NCI-H526 treated with DMSO at 0.1 percent for 48 hours (cell line): ENCODE measurements around the gene COL18A1.

Experiments used
- DNase-seq: peaks from one replicate; lab custom pipeline; 2025; lab: John Stamatoyannopoulos, UW

COL18A1 gene

GRCh38 chr21:45547545-45547900, 142.6 kb downstream of the COL18A1 start:
- DNase-seq: no peak

GRCh38 chr21:45548711-45549491, 143.9 kb downstream of the COL18A1 start:
- DNase-seq: no peak

DNA sequence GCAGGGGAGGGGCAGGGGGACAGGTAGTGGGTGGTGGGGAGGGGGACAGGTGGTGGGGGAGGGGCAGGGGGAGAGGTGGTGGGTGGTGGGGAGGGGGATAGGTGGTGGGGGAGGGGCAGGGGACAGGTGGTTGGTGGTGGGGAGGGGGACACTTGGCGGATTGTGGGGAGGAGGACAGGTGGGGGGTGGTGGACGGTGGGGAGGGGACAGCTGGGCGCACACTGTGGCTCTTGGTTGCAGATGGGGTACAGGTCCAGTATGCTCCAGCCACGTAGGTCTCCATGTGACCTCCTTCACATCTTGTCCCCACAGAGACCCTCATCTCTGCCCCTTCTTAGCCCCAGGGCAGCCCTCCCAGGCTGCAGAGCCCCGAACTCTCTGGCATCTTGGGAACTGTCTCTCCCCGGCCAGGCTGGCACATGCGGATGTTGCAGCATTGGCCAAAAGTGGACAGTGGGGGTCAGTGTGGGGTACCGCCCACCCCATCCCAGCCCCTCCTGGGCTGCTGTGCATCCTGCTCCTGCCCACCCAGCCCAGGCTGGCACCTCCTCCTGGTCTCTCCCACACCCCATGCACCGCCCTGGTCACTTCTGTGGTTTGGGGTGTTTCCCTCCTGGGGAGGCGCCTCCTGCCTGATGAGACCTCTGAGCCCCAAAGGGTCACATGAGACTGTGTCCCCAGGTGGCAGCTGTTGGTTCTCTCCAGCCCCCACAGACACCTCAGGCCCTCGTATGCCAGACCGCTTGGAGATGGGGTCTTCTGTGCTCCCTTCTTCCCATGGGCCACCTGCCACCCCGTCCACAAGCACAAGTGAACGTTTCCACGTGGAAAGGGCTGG, 144.9 kb downstream of the COL18A1 start:
- no peak for DNase-seq

DNA sequence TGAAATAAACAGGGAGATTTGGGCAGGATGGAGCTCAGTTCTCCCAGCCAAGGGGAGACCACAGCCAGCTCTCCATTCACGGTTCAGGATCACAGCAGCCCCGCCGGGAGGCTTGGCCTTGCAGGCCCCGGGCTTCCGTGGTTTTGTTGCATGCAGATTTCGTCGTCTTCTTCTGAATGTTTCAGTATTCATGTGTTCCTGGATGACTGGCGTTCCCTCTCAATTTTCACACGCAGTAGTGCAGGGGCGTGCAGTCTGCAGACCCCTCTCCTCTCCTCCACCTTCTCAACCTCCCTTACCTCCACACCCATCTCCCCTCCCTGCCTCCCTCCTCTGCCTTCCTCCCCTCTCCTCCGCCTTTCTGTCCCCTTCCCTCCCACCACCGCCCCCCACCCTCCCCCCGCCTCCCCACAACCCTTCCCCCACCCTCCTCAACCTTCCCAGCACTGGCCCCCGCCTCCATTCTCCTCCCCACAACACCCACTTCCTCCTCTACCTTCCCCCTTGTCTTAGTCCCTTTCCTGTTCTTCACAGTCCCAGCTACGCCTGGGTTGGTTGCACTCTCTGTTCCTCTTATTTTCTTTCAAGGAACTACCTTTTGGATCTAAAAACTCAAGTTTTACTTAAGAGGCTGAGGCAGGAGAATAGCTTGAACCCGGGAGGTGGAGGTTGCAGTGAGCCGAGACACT, 145.7 kb downstream of the COL18A1 start:
- no peak for DNase-seq

GRCh38 chr21:45551316-45551715, 146.4 kb downstream of the COL18A1 start:
- DNase-seq: no peak

GRCh38 chr21:45551783-45552695, 147.1 kb downstream of the COL18A1 start:
- no peak for DNase-seq

- no peak for DNase-seq
Observed at GRCh38 chr21:45552696-45553391, 147.9 kb downstream of the COL18A1 start.

- DNase-seq: no peak
Observed at GRCh38 chr21:45554477-45555175, 149.7 kb downstream of the COL18A1 start.

DNA sequence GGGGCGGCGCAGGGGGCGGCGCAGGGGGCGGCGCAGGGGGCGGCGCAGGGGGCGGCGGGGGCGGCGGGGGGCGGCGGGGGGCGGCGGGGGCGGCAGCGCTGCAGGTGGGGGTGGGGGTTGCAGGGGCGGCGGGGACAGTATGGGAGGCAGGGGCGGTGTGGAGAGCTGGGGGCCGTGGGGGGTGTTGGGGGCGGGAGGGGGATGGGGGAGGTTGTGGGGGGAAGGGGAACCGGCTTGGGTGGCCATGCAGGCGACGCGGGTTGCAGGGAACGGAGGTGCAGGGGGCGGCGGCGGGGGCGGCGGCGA, 150.2 kb downstream of the COL18A1 start:
- DNase-seq: no peak

DNA sequence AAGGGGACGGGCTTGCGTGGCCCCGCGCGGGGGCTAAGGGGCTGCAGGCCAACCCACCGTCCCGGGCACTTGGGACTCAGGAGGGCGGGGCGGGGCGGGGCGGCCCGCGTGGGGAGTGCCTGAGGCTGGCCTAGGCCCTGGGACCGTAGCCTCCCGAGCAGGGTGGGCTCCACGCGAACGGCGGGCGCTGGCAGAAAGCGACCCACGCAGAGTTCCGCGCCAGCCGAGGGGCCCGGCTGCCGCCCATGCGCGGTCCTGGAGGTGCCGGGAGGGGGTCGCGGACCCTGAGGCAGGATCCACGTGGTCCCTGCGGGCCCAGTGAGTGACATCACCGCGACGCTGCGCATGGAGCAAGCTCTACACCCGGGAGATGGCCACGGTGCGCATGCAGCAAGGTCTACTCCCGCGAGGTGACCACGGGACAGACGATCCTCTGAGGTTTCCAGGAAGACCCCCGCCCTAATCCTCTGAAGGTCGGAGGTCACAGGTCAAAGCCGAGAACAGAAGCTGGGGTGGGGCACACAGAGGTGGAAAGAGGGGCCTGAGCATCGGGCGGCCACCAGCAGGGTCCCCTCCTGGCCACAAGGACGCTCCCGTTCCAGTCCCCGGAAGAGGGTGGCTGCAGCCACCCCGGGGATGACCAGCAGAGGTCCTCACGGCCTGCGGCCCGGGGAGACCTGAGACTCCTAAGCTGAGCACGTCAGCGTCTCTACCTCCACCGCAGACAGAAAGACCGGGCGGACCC, 150.8 kb downstream of the COL18A1 start:
- DNase-seq: peak; percentile 58

GRCh38 chr21:45556302-45556644, 151.3 kb downstream of the COL18A1 start:
- no peak for DNase-seq

DNA sequence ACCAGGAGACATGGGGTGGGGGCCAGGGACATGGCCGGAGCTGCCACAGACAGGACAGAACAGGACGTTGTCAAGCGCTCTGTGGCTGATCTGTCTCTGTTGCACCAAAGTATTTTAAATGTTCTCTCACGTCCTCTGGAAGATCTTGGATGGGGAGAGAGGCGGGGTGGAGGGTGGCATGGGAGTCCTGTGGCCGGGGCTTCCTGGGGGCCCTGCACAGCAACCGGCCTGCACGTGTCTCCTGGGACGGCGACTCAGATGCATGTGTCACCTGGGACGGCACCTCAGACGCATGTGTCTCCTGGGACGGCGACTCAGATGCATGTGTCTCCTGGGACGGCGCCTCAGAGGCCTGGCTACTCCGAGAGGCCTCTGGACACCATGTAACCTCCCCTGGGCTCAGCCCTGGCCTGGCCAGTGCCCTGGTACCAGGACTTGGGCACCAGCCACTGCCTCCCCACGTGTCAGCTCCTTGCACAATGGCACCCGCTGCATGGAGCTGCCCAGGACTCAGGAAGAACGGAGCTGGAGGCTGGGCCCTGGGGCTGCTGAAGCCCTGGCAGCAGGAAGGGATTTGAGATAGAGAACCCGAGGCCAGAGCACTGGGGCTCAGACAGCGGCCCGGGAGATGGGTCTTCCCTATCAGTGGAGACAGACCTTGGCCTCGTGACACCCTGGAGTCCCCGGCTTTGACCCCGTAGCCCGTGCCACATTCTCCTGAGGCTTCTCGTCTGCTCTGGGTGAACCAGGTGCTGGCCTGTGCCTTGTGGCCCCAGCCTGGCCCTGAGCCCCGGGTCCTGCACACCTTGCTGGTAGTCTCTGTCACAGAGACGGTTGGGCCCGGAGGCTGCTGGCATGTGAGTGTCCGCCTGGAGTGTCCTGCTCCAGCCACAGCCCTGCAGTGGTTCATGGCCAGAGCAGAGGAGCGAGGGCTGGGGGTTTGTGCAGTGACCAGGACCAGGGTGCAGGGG, 152.0 kb downstream of the COL18A1 start:
- no peak for DNase-seq

DNA sequence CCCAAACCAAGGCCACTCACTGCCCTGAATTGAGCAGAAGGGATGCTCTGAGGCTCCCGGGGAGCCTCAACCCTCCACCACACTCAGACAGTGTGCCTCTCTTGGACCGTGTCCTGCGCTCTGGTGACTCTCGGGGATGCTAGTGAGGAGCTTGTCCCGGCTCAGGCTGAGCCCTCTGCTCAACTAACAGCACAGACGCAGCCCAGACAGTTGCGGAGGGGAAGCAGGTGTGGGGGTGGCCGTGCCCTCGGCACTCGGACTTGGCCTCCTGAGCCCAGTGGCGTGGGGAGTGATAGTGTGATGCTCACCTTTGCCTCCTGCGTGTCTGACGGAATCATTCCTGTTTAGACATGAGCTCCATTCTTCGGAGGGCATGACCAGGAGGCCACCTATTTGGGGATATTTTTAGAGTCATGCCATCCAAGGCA, 152.7 kb downstream of the COL18A1 start:
- no peak for DNase-seq

- no peak for DNase-seq
Observed at GRCh38 chr21:45558044-45558721, 153.2 kb downstream of the COL18A1 start.

DNA sequence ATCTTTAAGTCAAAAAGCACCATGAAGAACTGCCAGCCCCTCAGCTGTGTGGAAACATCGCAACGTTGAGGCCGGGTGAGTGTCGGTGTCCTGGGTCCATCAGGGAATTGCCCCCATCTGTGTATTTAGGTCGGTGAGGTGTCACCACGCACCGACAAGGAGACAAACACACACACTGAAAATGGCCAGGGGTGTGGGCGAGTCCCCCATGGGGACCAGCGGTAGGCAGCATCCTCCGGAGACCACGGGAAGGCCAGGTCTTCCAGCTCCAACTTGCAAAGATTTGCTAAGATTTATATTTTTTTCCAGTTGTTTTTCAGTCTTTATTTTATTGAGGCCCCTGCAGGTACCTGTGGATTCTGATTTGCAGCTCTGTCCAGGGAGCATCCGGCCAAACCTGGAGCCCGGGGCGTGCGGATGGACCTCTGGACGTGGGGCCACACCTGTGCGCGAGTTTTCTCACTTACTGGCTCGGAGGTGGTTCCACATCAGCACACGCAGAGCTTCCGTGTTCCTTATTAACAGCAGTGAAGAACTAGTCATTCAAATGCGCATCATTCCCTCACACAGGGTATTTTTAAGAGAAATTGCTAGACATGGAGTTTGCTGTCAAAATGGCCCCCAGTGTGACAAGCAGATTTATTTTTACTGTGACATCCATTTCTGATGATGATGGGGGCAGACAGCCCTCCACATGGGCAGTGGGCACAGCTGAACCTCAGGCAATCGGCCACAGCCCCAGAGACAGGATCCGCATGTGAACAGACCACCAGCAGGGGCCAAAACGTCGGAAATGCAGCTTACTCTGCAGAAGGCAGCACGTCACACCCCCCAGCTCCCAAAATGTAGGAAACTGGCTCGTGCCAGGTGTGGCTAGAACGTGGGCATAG, 154.5 kb downstream of the COL18A1 start:
- no peak for DNase-seq

- DNase-seq: no peak
Observed at GRCh38 chr21:45560106-45561021, 155.4 kb downstream of the COL18A1 start.
